Kidney epithelial cell (primary cell): ENCODE measurements around the gene FLYWCH1. TPM values are rescaled to one million over a fixed set of nuclear protein-coding genes. Genes with fewer than 3 reads are reported as not detected.

Experiments
- DNase-seq: peaks from one replicate; pipeline ENCODE4 v3.0.0-alpha.2; 2010; ENCODE audit warnings: low read depth
- H3K27me3 ChIP-seq: 2 replicates; pipeline ENCODE4 v1.6.0; 2011; ENCODE audit warnings: low read length; ENCODE audit not compliant: control insufficient read depth, insufficient read depth
- H3K36me3 ChIP-seq: 2 replicates; pipeline ENCODE4 v1.5.1; 2011; ENCODE audit warnings: low read length; ENCODE audit not compliant: control insufficient read depth, insufficient read depth
- H3K4me3 ChIP-seq: 2 replicates; pipeline ENCODE4 v1.5.1; 2011; ENCODE audit warnings: low read depth, mild to moderate bottlenecking, control low read depth, low read length
- total RNA-seq: library from RNA; depleted of rRNA; stranded (reverse); fragments of >200 nt; gene quantifications from 2 replicates; pipeline ENCODE4 v1.2.3, GENCODE V29; 2015
- TF ChIP-seq, protein P1 (sequence below): IDR thresholded peaks from 2 replicates; pipeline ENCODE4 v1.5.1; 2011; ENCODE audit warnings: mild to moderate bottlenecking, moderate library complexity, low read length, control low read depth, inconsistent platforms; ENCODE audit not compliant: insufficient read depth, poor library complexity, severe bottlenecking

Gene FLYWCH1
- total RNA-seq, 1 donor from 2014 or later, result 66.1 TPM

DNA sequence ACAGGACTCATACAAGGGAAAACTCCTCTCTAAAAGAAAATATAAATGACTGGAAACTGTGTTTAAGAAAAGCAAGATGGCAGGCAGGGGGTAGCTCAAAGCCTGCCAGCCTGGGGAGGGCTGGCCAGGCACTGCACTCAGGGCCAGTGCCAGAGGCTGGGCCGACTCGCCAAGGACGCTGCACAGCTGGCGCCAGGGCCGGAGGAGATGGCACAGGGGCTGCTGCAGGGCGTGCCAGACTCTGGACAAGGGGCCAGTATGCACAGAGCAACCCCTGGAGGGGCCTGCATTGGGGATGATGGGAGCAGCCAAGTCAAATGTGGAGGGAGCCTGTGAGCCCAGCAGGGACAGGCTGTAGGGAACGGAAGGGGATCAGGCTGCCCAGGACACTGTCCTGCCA lies 64.5 kb downstream of the FLYWCH1 start:
- TF ChIP-seq, protein P1, sequence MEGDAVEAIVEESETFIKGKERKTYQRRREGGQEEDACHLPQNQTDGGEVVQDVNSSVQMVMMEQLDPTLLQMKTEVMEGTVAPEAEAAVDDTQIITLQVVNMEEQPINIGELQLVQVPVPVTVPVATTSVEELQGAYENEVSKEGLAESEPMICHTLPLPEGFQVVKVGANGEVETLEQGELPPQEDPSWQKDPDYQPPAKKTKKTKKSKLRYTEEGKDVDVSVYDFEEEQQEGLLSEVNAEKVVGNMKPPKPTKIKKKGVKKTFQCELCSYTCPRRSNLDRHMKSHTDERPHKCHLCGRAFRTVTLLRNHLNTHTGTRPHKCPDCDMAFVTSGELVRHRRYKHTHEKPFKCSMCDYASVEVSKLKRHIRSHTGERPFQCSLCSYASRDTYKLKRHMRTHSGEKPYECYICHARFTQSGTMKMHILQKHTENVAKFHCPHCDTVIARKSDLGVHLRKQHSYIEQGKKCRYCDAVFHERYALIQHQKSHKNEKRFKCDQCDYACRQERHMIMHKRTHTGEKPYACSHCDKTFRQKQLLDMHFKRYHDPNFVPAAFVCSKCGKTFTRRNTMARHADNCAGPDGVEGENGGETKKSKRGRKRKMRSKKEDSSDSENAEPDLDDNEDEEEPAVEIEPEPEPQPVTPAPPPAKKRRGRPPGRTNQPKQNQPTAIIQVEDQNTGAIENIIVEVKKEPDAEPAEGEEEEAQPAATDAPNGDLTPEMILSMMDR, result no peak
- H3K4me3 ChIP-seq, result no peak overlapping the region
- DNase-seq, result no peak
- peaks cover 1% of the 10 kb centered on the region for H3K36me3 ChIP-seq
- H3K27me3 ChIP-seq, result no peaks in the 10 kb centered on the region

DNA sequence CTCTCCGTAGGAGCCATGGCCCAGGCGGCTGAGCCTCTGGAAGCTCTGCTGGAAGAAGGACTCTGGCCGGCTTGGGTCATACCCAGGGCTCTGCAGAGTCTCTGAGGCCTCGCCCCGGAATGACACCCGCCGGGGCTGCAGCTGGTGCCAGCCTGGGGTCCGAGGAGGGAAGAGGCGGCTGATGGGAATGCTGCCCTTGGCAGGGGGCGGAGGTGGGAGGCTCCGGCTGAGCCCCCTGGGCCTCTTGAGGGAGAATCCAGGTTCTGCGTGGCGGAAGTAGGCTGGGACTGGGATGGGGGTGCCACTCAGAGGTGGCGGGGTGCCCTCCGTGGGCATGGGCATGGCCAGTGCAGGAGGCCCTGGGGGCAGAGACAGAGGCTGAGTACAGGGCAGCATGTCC lies 64.9 kb downstream of the FLYWCH1 start:
- TF ChIP-seq, protein P1, result no peak
- Histone ChIP-seq H3K36me3 (peaks cover 1% of the 10 kb centered on the region), H3K27me3 (no peaks in the 10 kb centered on the region), H3K4me3 (no peak overlapping the region)
- no peak for DNase-seq

DNA sequence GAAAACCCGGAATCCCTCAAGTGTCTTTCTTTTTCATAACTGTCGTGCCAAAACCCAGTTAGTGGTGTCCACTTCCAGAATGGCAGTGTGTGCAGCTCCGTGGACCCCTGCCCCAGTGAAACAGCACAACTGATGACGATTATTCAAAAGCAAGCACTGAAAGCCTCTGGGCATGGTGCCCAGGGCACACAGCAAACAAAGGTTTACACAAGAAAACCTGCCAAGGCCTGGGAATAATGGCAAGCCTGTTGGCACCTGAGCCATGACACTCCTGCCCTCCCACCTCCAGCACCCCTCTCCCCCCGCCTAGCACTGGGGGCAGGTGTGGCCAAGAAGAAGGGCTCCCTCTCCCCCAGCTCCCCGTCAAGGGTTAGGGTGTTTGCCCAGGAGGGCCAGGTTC lies 65.7 kb downstream of the FLYWCH1 start:
- H3K4me3 ChIP-seq, result no peak overlapping the region
- no peak for DNase-seq
- H3K27me3 ChIP-seq, result no peaks in the 10 kb centered on the region
- TF ChIP-seq, protein P1, result no peak
- H3K36me3 ChIP-seq, result peaks cover 1% of the 10 kb centered on the region

DNA sequence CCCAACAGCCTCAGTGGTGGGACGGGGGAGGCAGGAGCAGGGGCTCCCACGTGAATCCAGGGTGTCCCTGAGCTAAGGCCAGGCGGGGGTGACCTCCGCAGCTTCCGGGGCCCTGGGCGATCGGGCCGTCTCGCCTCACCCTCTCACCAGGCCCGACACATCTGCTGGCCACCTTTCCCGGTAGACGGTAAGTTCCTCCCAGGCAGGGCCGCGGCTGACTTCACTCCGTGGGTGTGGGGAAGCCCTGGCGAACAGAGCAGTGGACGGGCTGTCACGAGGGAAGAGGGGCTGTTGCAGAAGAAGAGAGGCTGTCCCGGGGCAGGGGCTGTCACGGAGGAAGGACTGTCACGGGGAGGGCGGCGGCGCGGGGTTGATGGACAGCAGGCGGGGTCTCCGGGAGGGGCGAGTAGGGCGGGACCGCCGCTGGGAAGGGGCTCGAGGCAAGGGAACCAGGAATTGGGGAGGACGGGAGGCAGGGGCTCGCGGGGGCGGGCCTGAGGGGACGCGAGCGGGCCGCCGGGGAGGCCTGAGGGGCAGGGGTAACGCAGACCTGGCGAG lies 68.0 kb downstream of the FLYWCH1 start:
- Histone ChIP-seq H3K27me3 (no peaks in the 10 kb centered on the region), H3K36me3 (no peaks in the 10 kb centered on the region), H3K4me3 (peak overlapping the region; percentile 82)
- TF ChIP-seq, protein P1, result no peak
- no peak for DNase-seq

DNA sequence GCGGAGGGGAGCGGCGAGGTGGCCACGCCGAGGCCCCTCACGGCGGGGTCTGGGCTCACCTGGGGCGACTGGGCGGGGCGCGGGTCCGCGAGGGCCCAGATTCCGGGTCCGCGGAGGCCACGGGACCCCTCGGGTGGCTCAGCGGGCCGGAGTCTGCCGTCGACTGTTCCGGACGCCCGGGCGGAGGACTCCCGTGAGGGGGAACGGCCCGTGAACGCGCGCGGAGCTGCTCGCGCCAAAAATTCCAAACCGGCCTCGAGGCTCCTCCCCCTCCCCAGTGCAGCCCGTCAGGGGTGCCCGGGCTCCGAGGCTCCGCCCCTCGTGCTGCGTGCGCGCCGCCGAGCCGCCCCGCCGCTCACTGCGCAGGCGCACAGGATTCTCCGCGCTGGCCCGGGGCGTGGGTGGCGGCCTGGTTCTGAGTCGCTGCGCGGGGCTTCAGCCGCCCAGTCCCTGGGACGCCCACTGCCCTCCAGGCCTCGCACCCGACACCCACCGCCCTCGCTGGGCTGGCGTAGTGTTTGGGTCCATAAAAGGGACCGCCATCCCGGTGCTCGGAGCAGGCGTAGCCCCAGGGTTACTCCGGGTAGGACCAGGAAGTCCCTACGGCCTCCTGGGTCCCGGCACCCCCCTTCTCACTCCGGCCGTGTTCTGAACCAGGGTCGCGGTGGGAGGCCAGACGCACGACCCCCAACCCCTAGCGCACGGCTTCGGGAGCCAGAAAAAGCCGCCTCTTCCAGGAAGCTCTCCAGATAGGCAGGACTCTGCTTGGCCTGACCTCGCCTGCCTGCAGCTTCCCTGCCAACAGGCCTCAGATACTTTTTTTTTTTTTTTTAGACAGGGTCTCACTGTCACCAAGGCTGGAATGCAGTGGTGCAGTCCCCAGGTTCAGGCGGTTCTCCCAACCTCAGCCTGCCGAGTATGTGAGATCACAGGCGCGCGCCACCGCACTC lies 68.8 kb downstream of the FLYWCH1 start, which contains the start of gene PKMYT1:
Gene PKMYT1 (minus strand): TSS at position 220 of the 950 bp plus-strand sequence. CDS start 789 bp downstream, outside the sequence.
- DNase-seq, result no peak
- Histone ChIP-seq H3K4me3 (peak within 1 kb of the TSS; percentile 82), H3K27me3 (no peaks in the 10 kb centered on the region), H3K36me3 (no peaks in the 10 kb centered on the region)
- TF ChIP-seq, protein P1, result no peak
